ENCODE measurements around the gene WSB1.
A peak's percentile ranks its signal among the peaks of the same experiment; 100 is the strongest.
"Not testable (repeated sequence)": the region's sequence is repeated elsewhere in the genome, so short reads cannot be mapped to it uniquely, and the experiment has no call there.

WSB1 gene, protein sequence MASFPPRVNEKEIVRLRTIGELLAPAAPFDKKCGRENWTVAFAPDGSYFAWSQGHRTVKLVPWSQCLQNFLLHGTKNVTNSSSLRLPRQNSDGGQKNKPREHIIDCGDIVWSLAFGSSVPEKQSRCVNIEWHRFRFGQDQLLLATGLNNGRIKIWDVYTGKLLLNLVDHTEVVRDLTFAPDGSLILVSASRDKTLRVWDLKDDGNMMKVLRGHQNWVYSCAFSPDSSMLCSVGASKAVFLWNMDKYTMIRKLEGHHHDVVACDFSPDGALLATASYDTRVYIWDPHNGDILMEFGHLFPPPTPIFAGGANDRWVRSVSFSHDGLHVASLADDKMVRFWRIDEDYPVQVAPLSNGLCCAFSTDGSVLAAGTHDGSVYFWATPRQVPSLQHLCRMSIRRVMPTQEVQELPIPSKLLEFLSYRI

DNA sequence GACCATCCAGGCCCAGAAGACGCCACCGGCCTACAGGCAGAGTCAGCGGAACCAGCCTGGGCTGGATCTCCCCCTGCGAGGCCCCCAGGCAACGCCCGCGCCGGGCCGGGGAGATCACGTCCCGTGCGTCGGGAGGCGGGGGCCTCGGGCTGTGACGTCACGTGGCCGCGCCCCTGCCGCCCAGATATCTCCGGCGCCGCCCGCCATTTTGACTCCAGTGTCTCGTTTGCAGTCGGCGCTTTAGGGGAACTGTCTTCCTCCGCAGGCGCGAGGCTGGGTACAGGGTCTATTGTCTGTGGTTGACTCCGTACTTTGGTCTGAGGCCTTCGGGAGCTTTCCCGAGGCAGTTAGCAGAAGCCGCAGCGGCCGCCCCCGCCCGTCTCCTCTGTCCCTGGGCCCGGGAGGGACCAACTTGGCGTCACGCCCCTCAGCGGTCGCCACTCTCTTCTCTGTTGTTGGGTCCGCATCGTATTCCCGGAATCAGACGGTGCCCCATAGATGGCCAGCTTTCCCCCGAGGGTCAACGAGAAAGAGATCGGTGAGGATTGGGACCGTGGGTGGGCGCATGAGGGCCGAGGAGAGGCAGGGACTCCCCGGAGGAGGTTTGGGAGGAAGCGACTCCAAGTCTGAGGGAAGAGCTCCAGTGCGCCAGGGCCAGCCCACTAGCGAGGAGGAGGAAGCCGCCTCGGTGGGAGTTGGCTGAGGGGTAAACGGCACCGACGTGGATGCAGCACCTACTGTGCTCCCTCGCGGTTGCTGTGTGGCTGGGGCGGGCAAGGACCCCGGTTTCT, at the start of gene WSB1:
Gene WSB1 (plus strand): TSS at position 217 of the 791 bp plus-strand sequence. CDS start 282 bp downstream, at position 499.
- DNase-seq (ENCODE audit: low read depth), result peak; percentile 84

DNA sequence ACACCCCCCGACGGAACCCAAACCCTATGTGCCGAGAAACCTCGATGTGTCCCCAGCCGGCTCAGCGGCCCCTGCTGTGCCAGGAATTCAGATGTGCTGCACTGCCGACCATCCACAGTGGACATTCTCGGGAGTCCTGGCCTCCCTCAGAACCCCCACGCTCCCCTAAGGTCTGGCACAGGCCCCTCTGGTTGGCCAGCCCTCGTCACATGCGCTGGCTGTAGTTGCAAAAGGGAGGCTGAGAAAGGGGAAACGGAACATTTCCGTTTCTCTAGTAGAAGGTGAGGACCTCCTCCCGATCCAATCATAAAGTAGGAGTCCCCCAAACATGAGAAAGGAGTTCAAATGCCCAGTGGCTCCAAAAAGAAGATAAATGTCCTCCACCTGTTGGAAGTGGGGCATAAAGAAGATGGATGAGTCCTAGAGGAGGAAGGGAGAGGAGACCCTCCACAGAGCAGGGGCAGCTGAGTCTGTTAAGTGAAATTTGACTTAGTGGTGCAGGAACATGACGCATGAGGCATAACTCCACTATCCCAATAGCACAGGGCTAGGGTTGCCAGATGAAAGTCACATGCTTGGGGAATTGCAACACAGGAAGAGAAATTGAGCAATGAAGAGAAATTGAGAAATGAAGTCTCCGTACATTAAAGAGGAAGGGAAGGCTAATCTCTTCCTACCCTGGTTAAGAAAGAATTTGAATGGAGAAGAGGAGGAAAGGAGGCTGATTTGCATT, 49.3 kb upstream of the WSB1 start:
- DNase-seq (ENCODE audit: low read depth), result no peak

DNA sequence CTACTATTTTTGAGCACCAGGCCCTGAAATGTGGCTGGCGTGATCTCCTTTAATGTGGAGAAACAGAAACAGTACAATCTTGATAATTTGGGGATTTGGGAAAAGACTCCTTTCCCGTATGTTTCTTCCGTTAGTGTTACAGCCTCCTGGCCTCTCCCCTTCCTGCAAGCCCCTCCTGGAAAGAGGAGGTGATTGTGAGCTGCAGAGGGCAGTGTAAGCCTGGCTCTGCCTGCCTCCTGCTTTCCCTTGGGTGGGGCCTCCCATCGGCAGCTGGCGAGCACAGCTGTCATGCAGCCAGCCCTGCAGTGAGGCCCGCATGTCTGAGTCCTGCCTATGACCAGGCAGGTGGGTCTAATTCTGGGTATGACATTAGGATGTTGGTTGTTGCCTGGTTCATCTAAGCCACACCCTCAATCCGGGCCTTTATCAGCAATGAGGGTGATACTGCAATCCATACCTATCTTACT, 48.7 kb upstream of the WSB1 start:
- no peak for DNase-seq (ENCODE audit: low read depth)

DNA sequence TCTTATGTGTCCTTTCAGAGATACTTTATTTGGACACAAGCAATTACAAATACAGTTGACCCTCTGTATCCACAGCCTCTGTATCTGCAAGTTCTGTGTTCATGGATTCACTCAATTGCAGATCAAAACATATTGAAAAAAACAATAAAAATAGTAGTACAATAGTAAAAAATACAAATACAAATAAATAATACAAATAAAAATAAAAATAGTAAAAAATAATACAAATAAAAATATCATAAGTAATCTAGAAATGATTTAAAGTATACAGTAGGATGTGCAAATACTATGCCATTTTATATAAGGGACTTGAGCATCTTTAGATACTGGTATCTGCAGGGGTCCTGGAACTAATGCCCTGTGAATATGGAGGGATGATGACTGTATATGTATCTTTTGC, 47.4 kb upstream of the WSB1 start:
- DNase-seq (ENCODE audit: low read depth), result no peak

DNA sequence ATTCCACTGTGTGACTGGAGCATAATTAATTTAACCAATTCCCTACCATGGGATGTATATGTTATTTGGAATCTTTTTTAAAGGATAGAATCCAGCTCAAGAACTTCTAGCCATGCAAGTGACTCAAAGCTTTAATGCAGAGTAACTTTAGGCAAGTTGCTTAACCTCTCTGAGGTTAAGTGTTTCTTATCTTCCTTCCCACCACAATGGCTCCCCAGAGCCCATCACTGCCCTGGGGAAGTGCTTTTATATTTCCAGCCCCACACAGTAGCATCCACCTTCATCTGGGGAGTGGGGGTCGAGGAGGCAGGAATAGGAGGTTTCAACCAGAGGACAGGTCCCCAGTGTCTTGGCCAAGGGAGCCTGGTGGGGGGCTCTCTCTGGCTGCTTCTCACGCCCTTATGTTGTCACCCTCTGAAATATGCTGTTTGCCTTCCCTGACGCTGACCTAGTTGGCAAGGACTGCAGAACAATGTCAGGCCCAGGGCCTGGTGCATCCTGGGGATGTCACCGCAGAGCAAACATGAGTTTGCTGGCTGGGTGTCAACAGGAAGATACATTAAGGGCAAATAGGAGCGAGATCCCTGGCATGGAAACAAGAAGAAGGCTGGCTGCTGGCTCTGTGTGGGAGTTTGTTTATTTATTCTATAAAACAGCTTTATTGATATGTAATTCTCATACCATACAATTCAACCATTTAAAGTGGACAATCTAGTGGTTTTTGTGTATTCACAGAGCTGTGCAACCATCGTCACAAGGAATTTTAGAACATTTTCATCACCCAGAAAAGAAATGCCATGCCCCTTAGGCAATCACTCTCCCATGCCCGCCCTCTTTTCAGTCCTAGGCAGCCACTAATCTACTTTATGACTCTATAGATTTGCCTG, 46.6 kb upstream of the WSB1 start:
- DNase-seq (ENCODE audit: low read depth), result no peak

DNA sequence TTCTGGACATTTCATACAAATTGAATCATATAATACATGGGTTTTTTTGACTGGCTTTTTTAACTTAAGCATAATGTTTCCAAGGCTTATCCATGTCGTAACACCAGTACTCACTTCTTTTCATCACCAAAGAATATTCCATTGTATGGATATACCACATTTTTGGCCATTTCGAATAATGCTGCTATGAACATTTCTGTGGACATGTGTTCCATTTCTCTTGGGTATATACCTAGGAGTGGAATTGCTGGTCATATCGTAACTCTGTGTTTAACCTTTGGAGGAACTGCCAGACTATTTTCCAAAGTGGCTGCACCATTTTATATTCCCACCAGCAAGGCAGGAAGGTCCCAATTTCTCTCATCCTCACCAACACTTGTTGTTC, 46.0 kb upstream of the WSB1 start:
- DNase-seq (ENCODE audit: low read depth), result no peak

DNA sequence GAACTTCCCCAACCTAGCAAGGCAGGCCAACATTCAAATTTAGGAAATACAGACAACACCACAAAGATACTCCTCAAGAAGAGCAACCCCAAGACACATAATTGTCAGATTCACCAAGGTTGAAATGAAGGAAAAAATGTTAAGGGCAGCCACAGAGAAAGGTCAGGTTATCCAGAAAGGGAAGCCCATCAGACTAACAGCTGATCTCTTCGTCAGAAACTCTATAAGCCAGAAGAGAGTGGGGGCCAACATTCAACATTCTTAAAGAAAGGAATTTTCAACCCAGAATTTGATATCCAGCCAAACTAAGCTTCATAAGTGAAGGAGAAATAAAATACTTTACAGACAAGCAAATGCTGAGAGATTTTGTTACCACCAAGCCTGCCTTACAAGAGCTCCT, 43.1 kb upstream of the WSB1 start:
- not testable (repeated sequence) for DNase-seq (ENCODE audit: low read depth)

DNA sequence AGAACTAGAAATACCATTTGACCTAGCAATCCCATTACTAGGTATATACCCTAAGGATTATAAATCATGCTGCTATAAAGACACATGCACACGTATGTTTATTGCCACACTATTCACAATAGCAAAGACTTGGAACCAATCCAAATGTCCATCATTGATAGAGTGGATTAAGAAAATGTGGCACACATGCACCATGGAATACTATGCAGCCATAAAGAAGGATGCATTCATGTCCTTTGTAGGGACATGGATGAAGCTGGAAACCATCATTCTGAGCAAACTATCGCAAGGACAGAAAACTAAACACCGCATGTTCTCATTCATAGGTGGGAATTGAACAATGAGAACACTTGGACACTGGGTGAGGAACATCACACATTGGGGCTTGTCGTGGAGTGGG, 39.1 kb upstream of the WSB1 start:
- not testable (repeated sequence) for DNase-seq (ENCODE audit: low read depth)

DNA sequence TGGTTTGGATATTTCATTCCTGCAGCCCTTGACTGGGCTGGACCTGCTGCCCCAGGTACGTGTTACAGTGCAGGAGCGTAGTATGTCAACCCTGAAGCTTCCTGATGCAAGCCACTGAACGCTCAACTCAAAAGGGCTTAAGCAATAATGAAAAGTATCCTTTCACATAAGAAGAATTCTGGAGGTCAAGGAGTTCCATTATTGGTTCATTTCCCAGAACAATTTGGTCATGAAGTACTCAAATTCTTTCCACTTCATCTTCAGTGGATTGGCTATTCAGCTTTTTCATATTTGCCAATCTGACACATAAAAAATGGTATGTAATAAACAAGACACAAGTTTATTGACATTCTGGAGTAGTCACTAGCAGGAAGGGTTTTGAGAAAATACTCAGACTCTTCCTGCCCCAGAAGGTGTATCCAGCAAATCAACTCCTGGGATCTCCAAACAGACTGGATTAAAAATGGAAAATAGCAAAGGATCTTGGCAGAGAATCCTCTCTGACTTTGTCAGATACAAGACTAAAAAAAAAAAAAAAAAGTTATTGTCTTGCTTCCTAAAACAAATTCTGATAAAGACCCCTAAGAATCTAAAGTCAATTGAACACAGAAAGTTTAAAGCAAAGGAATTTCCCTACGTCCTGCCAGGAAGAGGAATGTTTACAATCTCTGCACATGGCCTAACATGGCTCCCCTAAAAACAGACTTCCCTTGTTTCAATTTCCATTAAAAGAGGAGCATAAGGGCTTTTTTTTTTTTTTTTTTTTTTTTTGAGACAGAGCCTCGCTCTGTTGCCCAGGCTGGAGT, 37.5 kb upstream of the WSB1 start:
- no peak for DNase-seq (ENCODE audit: low read depth)

DNA sequence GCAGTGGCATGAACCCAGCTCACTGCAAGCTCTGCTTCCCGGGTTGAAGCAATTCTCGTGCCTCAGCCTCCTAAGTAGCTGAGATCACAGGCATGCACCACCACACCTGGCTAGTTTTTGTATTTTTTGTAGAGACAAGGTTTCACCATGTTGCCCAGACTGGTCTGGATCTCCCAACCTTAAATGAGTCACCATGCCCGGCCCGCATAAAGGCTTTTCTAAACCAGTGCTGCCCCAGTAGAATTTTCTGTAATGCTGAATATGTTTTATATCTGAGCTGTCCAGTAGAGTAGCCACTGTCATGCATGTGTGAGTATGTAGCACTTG, 36.9 kb upstream of the WSB1 start:
- DNase-seq (ENCODE audit: low read depth), result no peak

DNA sequence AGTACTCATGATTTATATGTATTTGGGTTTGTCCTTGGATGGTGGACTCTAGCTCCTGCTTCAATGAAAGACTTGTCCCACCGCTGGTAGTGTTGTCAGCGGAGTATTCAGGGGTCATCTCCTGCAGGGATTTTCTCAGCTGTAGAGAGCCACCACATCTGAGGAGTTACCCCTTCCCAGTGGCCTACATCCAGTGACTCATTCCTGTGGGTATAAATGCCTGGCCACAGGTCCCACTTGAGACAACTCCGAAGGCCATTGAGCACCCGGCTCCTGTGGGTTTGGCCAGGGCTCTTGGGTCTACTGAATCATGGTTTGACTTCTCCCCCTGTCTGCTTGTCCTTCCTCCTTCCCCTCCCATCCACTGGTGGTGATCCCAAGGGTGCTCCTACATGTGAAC, 34.6 kb upstream of the WSB1 start:
- no peak for DNase-seq (ENCODE audit: low read depth)

DNA sequence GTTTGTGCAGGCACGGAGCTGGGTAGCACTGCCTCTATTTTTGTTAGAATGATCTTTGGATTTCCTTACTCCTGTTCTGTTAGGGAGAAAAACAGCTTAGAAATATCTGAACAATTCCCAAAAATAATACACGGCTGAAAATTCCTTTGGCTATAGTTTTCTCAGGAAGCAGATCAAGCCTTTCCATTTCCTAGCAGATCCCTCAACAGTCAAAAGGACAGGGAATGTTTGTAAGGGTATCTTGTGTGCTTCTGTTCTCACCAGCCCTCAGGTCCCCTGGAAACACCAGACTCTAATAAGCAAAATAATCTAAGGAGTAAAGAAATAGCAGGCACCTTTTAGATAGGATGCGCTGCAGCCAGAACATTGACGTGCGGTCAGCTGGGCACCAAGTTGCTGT, 30.5 kb upstream of the WSB1 start:
- no peak for DNase-seq (ENCODE audit: low read depth)

DNA sequence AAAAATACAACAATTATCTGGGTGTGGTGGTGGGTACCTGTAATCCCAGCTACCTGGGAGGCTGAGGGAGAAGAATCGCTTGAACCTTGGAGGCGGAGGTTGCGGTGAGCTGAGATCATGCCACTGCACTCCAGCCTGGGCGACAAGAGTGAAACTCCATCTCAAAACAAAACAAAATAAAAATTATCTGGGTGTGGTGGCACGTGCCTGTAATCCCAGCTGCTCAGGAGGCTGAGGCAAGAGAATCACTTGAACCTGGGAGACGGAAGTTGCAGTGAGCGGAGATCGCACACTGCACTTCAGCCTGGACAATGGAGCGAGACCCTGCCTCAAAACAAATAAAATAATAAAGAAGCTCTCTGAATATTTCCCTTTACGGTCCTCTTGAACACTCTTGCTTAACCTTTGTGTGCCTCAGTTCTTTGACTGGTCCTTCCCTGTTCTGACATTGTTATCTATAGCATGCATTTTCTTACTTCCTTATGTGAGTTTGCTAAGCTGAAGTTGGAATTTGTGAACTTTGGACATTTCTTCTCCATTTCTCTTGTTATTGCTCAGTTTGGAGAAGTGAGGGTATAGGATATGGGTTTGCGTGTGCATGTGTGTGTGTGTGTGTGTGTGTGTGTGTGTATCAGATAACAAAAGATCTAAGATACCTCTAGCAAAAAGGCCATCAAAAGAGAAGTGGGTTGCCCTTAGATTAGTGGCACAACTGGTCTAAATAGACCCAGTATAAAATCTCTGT, 29.7 kb upstream of the WSB1 start:
- DNase-seq (ENCODE audit: low read depth), result no peak

DNA sequence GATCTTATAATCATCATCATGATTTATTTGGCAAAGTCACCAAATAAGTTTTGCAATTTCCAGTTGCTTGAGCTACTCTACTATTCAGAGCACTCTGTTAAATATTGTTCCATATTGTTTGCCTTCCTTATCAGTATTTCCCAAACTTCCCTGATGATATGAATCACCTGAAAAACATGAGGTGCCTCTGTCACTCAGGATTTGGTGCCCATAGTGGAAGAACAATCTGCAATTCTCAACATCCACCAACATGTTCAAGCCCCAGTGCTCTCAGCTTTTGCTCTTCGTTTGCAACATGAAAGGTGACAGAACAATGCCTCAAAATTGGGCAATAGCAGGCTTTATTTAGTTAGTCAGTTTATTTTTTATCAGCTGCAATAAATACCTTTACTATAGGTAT, 28.6 kb upstream of the WSB1 start:
- no peak for DNase-seq (ENCODE audit: low read depth)

DNA sequence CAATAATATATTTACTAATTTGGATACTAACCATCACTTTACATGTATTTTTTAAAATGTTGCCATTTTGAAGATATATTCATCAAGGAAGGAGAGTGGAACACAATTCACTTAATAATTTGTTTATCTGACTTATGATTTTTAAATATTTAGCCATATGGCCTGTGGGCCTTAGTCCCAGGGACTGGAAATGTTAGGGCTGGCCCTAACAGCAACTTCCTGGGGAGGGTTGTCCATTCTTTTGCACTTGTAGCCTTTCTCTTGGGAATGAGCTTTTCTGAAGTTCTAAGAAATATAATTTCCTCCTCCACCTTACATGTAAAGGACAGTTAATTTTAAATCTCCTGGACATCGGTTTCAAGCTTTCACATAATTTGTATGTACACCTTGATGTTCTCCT, 27.7 kb upstream of the WSB1 start:
- DNase-seq (ENCODE audit: low read depth), result no peak

DNA sequence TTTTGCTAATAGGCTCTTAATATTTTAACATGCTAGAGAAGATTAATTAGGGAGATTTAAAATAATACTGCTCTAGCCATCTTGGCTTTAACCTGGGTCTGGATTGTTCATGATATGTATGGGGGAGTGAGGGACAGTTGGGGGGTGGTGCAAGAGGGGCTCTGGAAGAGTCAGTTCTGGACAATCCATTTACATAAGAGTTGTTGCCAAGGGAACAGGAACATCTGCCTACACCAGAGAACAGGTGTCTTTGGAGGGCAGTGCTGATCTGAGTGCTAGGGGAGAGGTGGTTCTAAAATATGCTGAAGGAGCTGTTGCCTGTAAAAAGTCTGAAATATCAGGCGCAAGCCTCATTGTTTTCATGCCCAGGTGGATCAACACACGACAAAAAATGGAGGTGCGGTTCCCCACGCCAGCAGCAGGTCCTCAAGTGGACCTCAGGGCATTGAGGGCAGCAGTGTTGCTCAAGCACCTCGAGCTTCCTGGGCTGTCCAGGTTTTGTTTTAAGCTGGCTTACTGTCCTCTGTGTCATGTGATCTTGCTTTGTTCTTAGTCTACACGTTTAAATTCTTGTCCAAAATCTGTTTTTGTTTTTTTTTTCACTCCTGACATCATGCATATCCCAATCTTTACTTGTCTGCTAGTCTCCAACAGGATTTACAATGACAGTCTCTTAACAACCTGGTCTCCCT, 25.4 kb upstream of the WSB1 start:
- no peak for DNase-seq (ENCODE audit: low read depth)

DNA sequence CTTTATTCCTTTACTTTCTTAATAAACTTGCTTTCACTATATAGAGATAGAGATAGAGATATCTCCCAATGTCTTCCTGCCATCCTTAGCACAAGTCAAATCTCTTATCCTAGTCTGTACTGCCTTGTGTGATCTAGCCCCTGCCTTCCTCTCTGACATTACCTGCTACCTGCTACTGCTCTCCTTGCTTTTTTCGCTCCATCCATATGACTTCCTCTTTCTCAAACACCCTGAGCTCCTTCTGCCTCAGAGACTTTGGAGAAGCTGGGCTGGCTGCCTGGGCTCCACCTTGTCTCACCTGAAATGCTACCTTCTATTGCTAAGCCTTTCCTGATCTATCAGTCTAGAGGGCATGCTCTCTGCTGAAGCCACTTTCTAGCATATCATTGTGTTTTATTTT, 24.7 kb upstream of the WSB1 start:
- no peak for DNase-seq (ENCODE audit: low read depth)

DNA sequence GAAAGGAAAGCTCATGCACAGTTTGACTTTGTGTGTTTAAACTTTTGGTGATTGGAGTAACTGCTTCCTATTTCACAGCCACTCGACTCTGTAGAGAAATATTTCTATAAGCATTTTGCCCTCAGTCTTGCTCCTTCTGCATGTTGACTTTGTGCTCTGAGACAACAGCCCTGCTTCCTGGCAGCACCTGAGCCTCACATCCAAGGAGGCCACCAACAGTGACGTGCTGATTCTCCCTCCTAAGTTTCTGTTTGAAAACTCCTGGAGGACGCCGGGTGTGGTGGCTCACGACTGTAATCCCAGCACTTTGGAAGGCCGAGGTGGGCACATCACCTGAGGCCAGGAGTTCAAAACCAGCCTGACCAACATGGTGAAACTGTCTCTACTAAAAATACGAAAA, 23.9 kb upstream of the WSB1 start:
- DNase-seq (ENCODE audit: low read depth), result no peak

DNA sequence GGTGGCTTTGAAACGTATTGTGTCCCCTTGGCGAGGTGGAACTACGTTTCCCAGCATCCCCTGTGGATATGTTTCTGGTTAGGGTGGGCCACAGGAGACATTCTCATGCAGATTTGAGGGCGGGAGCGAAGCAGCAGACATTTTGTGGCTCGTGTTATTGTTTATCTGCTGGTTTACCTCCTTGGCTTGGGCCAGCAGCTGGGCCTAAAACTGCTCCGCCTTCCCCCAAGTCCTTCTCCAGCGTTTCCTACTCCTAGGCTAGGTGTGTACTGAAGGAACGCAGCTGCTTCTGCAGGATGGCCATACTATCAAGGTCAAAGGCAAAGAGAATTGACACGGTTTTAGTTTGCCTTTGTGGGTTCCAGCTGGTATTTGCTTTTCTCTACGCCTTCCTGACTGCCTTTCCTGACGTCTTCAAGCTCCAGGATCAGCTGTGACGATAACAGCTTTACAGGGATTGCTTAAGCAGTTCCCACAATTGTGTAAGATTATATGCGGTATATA, 17.2 kb upstream of the WSB1 start:
- no peak for DNase-seq (ENCODE audit: low read depth)

Data from stimulated activated CD8-positive, alpha-beta memory T cell treated with anti-CD3 and anti-CD28 coated beads, Interleukin-15, amount 100 ng/mL, for 24 hours (primary cell).